Testis (tissue), 3 donors: ENCODE data around the gene GMCL1. TPM values are rescaled to one million over a fixed set of nuclear protein-coding genes. Genes with fewer than 3 reads are reported as not detected.

ENCODE experiments used
- DNase-seq: peaks from one replicate; pipeline ENCODE4 v3.0.0-alpha.2; 2019
- H3K27ac ChIP-seq, 2 donors: fragments of 200-600 bp; sonication (generic); one replicate each; pipeline ENCODE4 v1.5.1; 2019
- H3K27me3 ChIP-seq: fragments of 200-600 bp; sonication (generic); one replicate; pipeline ENCODE4 v1.5.1; 2019
- H3K36me3 ChIP-seq: fragments of 200-600 bp; sonication (generic); one replicate; pipeline ENCODE4 v1.5.1; 2017; ENCODE audit warnings: low read depth; ENCODE audit errors: missing control alignments
- H3K4me1 ChIP-seq: fragments of 200-600 bp; sonication (generic); one replicate; pipeline ENCODE4 v1.5.1; 2019
- H3K4me3 ChIP-seq, 2 donors: fragments of 200-600 bp; sonication (generic); one replicate each; pipeline ENCODE4 v1.5.1; 2017 to 2019
- H3K9me3 ChIP-seq: fragments of 200-600 bp; sonication (generic); one replicate; pipeline ENCODE4 v1.5.1; 2017
- POLR2A ChIP-seq: fragments of 450-650 bp; IDR thresholded peaks from one replicate; pipeline ENCODE4 v1.6.1; 2017; ENCODE audit warnings: antibody characterized with exemption, mild to moderate bottlenecking, moderate library complexity
- WGBS, 2 donors: methylation state at CpG; one replicate each; pipeline ENCODE4 v1.1.5; 2018; 5-methylcytosine and 5-hydroxymethylcytosine counted together
- intact Hi-C: fragments of 100-400 bp; cut with DNase I; formaldehyde crosslinking; loops from one replicate; pipeline ENCODE4 v1.15.1; 2023; ENCODE audit warnings: low total_unique reads
- polyA plus RNA-seq: library from polyadenylated mRNA; stranded (reverse); fragments of 350-450 nt; fragmentation: Illumina TruSeq; extraction: RNeasy Lipid Tissue Mini Kit (QIAGEN cat#74804); gene quantifications from one replicate; pipeline ENCODE4 v1.2.3, GENCODE V29; 2014; ENCODE audit warnings: low read depth, low replicate concordance; ENCODE audit not compliant: insufficient read depth
- total RNA-seq, 2 donors: library from RNA; depleted of rRNA; stranded (reverse); fragments of >200 nt; gene quantifications; one replicate each; pipeline ENCODE4 v1.2.3, GENCODE V29; 2016
- TF ChIP-seq, protein P1 (sequence below), 3 experiments: fragments of 450-650 bp in 2 of 3; fragments of 200-600 bp in 1 of 3; sonication (generic) in 1 of 3; IDR thresholded peaks; one replicate each; pipeline ENCODE4 v1.5.1; 2016 to 2019; ENCODE audit warnings: antibody characterized with exemption in 3 of 3, mild to moderate bottlenecking in 2 of 3, moderate library complexity in 1 of 3

Gene GMCL1
- total and polyA plus RNA-seq, 3 donors from 2014 or later: 19.9 to 30.5 (median 27.6) TPM

DNA sequence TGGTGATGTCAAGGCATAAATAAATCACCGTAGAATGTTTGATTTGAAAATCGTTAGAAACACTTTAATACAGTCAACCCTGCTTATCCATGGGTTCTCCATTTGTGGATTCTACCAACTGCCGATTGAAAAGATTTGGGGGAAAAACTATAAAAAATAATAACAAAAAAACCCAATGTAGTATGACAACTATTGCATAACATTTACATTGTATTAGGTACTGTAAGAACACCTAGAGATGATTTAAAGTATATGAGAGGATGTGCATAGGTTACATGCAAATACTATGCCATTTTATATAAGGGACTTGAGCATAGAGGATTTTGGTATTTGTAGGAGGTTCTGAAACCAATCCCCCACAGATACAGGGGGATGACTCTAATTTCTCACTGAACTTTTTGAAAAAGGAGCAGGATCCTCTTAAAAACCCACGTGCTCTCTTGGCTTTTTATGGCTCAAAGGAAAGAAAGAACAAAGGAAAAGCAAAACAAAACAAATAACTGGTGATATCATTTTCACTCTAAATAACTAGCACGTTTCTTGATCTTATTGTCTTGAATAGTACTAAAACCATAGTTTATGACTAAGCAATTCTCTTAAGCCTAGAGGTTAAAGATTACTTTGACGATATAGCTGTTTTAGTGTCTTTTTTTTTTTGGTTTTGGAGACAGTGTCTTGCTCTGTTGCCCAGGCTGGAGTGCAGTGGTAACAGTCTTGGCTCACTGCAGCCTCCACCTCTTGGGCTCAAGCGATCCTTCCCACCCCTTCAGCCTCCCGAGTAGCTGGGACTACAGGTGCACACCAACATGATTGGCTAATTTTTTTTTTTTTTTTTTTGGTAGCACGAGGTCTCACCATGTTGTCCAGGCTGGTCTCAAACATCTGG lies 17.0 kb downstream of the GMCL1 start:
- TF ChIP-seq, protein P1, sequence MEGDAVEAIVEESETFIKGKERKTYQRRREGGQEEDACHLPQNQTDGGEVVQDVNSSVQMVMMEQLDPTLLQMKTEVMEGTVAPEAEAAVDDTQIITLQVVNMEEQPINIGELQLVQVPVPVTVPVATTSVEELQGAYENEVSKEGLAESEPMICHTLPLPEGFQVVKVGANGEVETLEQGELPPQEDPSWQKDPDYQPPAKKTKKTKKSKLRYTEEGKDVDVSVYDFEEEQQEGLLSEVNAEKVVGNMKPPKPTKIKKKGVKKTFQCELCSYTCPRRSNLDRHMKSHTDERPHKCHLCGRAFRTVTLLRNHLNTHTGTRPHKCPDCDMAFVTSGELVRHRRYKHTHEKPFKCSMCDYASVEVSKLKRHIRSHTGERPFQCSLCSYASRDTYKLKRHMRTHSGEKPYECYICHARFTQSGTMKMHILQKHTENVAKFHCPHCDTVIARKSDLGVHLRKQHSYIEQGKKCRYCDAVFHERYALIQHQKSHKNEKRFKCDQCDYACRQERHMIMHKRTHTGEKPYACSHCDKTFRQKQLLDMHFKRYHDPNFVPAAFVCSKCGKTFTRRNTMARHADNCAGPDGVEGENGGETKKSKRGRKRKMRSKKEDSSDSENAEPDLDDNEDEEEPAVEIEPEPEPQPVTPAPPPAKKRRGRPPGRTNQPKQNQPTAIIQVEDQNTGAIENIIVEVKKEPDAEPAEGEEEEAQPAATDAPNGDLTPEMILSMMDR (IDR thresholded peaks at IDR 0.05): no peak
- TF ChIP-seq POLR2A: no peak
- intact Hi-C loops: no loop called here
- Histone ChIP-seq H3K4me1 (no peaks in the 10 kb centered on the region), H3K27me3 (no peaks in the 10 kb centered on the region), H3K27ac (no peak overlapping the region), H3K4me3 (no peak overlapping the region), H3K36me3 (no peaks in the 10 kb centered on the region), H3K9me3 (no peaks in the 10 kb centered on the region)
- no peak for DNase-seq
- WGBS, 2 donors: 86 to 91% methylated on average over 9 of the region's 9 CpGs

DNA sequence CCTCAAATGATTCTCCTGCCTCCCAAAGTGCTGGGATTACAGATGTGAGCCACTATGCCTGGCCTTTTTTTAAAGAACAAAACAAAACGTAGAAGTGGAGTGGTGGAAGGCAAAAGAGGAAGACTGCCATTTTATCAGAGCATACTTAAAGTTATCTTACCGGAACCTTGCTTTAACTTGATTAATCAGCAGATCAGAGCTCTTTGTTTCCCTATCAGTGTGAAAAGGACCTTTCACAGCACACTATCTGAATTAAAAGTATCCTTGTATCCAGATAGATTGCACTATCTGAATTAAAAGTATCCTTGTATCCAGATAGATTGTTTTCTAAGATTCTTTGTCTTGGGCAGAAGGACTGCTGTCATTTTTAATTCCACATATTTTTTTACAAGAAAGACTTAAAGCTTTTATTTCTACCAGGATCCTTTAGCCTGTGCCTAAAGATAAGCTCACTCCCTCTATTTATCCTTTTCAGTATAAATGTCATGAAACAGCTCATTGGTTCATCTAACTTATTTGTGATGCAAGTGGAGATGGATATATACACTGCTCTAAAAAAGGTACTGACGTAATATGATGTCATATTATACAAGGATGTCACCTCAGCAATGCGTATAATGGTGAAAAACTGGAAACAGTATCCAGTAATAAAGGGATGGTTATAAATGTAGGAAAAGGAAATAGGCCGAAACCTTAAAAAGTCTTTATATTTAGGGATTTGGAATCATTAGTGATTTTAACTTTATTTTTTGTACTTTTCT lies 17.8 kb downstream of the GMCL1 start:
- H3K36me3 ChIP-seq: no peaks in the 10 kb centered on the region
- no peaks in the 10 kb centered on the region for H3K27me3 ChIP-seq
- TF ChIP-seq, protein P1 (IDR thresholded peaks at IDR 0.05): no peak
- TF ChIP-seq POLR2A: no peak
- H3K4me1 ChIP-seq: no peaks in the 10 kb centered on the region
- intact Hi-C loops: no loop called here
- H3K27ac ChIP-seq: no peak overlapping the region
- no peak overlapping the region for H3K4me3 ChIP-seq
- DNase-seq: no peak
- no peaks in the 10 kb centered on the region for H3K9me3 ChIP-seq
- 87 to 92% methylated on average over 5 of the region's 5 CpGs for WGBS, 2 donors

DNA sequence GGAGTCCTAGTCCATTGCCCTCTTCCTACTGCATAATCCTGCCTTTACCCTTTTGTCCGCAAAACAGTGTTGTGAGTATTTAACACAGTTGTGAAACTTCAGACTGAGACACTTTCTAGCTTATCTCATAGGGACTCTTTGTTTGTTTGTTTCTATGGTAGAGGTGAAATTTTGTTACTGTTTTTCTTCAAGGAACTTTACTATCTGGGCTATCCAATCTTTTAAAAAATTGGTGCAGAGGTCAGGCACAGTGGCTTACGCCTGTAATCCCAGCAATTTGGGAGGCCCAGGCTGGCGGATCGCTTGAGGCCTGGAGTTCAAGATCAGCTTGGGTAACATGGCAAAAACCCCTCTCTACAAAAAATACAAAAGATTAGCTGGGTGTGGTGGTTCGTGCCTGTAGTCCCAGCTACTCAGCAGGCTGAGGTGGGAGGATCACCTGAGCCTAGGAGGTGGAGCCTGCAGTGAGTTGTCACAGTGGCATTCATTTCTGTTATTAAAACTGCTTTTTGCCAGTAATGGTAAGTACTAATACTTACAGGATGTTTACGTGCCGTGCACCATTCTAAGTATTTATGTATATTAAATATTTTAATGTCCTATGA lies 18.8 kb downstream of the GMCL1 start:
- TF ChIP-seq POLR2A: no peak
- TF ChIP-seq, protein P1 (IDR thresholded peaks at IDR 0.05): no peak
- intact Hi-C loops: no loop called here
- no peak for DNase-seq
- no peaks in the 10 kb centered on the region for H3K9me3 ChIP-seq
- no peaks in the 10 kb centered on the region for H3K4me1 ChIP-seq
- no peaks in the 10 kb centered on the region for H3K27me3 ChIP-seq
- H3K36me3 ChIP-seq: no peaks in the 10 kb centered on the region
- H3K27ac ChIP-seq: no peak overlapping the region
- WGBS, 2 donors: 84 to 87% methylated on average over 7 of the region's 7 CpGs
- no peak overlapping the region for H3K4me3 ChIP-seq

DNA sequence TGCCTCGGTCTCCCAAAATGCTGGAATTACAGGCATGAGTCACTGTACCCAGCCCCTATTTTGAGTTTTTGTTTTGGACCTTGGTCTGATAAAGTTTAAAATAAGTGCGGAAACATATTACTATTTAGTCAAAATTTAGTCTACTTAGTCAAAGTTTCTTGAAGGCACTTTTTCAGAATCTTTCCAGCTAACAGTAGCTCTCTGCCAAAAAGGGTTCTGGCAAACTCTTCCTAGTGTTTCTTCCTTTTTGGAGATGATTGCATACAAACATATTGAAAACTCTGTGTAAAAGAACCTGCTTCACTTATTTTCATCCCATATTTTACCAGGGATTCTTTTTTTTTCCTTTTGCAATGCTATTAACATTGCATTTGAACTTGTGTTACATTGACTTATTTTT lies 28.8 kb downstream of the GMCL1 start:
- no peaks in the 10 kb centered on the region for H3K27me3 ChIP-seq

More for the DNA sequence above, 28.8 kb downstream of the GMCL1 start:
- intact Hi-C loops: no loop called here
- Histone ChIP-seq H3K4me1 (no peaks in the 10 kb centered on the region), H3K4me3 (no peak overlapping the region), H3K27ac (no peak overlapping the region), H3K36me3 (no peaks in the 10 kb centered on the region), H3K9me3 (no peaks in the 10 kb centered on the region)
- TF ChIP-seq, protein P1 (IDR thresholded peaks at IDR 0.05): no peak
- TF ChIP-seq POLR2A: no peak
- 98 to 100% methylated on average over 2 of the region's 2 CpGs for whole genome bisulfite sequencing, 2 donors
- DNase-seq: no peak
